Stimulated activated CD8-positive, alpha-beta memory T cell treated with anti-CD3 and anti-CD28 coated beads, Interleukin-12 subunit alpha, Interleukin-12 subunit beta, amount 100 ng/mL, for 4 hours (primary cell): Measurements from ENCODE around the gene HSP90B1.
A peak's percentile ranks its signal among the peaks of the same experiment; 100 is the strongest.

ENCODE experiments used
- DNase-seq: peaks from one replicate; pipeline ENCODE4 v3.0.0-alpha.2; 2020; ENCODE audit warnings: low read depth

HSP90B1 gene

GRCh38 chr12:103929784-103930033, 501 bp upstream of the HSP90B1 start:
- DNase-seq: no peak

DNA sequence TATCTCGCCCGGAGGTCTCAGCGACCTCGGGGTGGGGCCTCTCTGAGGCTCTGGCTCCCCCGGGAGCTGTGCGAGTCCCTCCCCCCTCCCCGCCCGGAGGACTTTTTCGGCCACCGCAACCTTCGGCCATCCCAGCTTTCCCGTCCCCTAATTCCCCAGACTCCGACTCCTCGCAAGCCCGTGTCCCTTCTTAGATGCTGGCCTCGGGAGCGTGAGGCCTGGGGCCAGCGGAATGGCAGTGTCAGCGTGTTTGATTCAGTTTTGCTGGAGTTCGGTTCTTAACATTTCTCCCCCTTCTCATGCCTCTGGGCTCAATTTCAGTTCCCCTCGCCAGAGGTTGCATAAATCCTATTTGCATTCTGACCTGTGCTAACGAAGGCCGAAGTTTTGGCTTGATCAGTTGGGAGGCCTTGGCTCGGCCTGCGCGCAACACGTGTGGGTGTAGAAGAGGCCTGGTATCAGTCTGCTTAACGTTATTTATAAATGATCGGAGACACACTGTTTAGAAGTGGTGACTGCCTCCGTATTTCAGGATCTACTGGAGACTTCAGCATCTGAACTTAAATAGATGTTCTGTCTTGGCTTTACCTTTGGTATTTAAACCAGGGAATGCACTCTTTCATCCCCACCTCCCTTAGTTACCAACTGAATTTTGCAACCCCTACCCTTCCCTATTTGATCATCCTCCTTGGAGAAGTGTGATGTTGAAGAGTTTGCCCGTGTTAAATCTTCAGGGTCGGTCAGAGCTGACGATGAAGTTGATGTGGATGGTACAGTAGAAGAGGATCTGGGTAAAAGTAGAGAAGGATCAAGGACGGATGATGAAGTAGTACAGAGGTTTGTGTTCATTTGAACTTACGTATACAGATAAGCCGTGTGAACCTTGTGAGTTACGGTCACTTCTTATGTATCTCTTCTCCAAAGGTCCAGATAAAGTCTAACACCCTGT, 851 bp downstream of the HSP90B1 start:
- DNase-seq: peak; percentile 13

GRCh38 chr12:103933237-103933636, 3.0 kb downstream of the HSP90B1 start:
- no peak for DNase-seq

DNA sequence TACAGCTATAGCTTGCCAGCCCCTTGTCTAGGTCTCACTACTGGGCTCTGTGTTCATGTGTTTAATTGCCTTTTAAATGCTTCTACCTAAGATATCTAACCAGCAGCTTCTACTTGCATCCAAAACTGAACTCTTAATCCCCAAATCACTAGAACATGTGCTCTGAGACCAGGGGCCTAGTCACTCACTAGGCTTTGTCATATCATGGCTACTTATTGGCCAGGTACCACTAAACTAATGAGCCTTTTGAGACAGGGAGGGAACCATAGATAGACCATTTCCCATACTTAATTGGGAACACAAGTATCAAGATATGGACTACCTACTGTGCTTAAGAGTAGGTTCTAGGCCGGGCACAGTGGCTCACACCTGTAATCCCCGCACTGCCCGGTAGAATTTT, 6.5 kb downstream of the HSP90B1 start:
- DNase-seq: no peak

DNA sequence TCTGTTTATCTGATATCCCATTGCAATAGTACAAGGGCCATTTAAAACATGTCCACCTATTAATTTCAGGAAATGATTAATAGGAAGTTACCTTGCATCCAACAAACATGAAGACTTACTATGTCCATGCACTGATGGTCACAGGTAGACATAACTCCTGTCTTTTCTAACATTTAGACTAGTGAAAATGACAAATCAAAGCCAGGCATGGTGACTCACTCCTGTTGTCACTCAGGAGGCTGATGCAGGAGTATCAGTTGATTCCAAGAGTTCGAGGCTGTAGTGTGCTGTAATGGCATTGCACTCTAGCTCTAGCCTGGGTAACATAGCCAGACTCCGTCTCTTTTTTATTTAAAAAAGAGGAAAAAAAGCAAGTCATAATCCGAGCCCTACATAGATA, 14.8 kb downstream of the HSP90B1 start:
- no peak for DNase-seq

DNA sequence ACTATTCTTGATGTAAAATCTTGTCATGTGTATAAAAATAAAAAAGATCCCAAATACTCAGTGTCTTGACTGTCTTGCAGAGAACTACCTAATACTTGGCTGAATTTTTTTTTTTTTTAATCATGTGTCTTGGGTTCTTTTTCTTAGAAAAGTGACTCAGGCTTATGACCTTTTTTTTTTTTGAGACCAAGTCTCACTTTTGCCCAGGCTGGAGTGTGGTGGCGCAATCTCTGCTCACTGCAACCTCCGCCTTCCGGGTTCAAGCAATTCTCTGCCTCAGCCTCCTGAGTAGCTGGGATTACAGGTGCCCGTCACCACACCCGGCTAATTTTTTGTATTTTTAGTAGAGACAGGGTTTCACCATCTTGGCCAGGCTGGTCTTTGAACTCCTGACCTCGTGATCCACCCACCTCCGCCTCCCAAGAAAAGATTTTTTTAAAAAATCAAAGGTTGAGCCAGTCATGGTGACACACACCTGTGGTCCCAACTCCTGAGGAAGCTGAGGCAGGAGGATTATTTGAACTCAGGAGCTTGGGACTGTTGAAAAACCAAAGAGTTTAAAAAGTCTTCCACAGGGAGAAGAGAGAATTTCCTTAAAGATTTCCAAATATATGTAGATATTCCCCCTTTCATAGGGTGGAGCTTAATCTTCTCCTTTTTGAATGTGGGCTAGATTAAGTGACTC, 17.8 kb downstream of the HSP90B1 start:
- DNase-seq: no peak

DNA sequence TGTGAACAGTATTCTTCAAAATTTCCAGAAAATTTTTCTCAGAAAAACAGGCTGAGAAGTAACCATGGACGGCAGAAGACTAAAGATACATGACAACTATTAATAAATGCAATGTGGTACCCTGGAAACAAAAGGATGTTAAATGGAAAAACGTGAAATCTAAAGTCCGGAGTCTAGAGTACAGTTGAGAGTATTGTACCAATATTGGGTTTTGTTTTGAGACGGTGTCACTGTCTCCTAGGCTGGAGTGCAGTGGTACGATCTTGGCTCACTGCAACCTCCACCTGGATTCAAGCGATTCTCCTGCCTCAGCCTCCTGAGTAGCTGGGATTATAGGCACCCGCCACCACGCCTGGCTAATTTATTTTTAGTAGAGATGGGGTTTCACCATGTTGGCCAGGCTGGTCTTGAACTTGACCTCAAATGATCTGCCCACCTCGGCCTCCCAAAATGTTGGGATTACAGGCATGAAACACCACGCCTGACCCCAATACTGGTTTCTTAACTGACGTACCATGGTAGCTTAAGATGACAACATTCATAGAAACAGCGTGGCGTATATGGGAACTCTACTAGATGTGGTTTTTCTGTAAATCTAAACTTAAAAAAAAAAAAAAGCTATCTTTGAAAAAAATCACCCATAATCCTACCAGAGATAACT, 18.7 kb downstream of the HSP90B1 start:
- DNase-seq: no peak

DNA sequence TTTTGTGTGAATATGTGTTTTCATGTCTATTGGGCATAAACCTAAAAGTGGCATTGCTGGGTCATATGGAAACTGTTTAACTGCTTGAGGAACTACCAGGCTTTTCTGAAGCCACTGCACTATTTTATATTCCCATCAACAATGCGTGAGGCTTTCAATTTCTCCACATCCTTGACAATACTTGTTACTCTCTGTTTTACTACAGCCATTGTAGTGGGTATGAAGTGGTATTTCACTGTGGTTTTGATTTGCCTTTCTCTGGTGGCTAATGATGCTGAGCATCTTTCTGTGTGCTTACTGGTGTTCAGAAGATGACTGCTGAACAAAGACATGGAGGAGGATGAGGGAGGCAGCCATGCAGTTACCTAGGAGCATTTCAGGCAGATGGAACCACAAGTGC, 22.3 kb downstream of the HSP90B1 start:
- DNase-seq: no peak

DNA sequence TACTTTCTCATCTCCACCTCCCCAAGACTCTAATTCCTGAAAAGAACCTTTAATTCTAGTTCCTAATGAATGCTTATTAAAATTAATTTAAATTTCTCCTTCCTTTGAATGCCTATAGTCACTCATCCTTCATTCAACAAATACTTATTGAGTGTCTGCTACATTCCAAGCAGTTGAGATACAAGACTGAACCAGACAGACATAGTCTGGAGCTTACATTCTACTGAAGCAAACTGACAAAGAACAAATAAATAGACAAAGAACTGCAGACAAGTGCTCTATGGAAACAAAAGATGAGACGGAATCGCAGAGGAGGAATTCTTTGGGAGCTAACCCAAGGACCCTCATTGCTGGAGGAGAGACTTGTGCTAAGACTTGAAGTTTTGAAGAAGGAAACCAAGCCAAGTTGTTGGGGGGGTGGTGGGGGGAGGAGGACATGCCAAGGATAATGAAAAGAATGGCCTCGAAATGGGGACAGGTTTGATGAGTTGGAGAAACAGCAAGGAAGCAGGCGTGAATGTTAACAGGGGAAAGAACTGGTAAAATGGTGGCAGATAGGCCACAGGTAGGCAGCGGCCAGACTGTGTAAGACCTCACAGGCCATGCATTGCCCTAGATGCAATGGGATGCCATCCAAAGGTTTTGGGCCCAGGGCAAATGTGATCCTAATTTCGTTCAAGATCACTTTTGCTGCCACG, 25.8 kb downstream of the HSP90B1 start:
- no peak for DNase-seq

DNA sequence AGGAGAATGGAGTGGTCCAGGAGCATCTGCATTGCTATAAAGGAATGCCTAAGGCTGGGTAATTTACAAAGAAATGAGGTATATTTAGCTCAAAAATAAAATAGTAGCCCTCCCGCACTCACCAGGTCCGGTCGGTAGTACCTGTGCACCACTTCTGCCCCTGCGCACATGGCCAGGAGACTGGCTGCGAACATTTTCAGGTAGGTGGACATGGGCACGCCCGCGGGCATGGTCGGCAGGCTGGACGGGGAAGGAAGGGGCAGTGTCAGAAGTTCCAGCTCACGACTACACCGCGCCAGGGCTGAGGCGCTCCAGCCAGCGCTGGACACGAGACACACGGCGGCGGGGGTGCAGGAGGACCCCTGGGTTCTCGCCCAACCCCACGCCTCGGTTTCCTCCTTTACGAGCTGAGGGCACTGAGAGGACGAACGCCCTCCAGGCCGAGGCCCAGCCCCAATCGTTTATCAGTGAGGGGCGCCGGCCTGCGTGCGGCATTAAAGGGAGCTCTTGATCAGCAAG, 26.4 kb downstream of the HSP90B1 start:
- DNase-seq: no peak

- no peak for DNase-seq
Measured at GRCh38 chr12:103957865-103958388, 27.7 kb downstream of the HSP90B1 start.

GRCh38 chr12:103958621-103959020, 28.4 kb downstream of the HSP90B1 start:
- DNase-seq: no peak

DNA sequence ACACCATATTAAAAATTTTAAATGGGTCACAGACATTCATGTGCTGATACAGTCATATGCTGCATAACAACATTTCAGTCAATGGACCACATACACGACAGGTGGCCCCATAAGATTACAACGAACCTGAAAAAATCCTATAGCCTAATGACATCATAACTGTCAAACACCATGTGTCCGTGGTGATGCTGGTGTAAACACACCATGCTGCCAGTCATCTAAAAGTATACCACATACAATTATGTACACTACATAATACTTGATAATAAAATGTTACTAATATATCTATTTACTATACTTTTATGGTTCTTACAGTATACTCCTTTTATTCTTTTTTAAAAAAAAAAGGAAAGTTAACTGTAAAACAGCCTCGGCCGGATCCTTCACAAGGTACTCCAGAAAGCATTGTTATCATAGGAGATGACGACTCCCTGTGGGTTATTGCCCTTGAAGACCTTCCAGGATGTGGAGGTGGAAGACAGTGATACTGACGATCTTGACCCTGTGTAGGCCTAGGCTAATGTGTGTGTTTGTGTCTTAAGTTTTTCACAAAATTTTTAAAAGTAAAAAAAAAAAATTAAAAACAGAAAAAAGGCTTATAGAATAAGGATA, 30.5 kb downstream of the HSP90B1 start:
- no peak for DNase-seq

GRCh38 chr12:103962493-103962892, 32.3 kb downstream of the HSP90B1 start:
- DNase-seq: no peak

DNA sequence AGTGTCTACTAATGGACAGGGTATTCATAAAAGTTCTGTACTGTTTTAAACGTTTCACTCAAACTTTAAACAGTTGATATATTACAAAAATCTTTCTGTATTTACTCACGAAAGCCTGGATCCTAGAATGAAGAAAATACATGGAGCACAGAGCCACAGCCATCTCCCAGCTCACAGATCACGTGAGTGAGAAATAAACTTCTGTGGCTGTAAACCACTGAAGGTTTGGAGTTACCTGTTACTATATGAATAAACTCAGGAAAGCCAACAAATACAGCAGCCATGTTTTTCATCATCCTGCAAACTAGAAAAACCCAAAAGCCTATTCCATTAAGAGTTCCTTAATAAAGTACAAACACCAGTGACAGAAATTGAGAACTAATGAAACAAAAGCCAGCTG, 34.6 kb downstream of the HSP90B1 start:
- no peak for DNase-seq

DNA sequence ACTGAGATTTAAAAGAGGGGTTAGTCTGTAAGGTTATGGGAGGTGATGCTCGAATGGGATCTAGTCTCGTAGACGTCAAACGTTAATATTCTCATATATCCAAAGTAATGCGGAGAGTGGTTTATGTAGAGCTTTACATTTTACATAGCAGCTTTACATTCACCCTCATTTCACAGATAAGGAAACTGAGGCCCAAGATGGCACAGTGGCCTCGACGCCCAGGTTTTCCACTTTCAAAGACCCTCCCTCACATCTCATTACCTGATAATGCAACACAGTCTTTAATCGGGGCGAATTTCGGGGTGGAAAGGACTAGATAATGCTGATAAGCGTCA, 35.0 kb downstream of the HSP90B1 start:
- DNase-seq: no peak

DNA sequence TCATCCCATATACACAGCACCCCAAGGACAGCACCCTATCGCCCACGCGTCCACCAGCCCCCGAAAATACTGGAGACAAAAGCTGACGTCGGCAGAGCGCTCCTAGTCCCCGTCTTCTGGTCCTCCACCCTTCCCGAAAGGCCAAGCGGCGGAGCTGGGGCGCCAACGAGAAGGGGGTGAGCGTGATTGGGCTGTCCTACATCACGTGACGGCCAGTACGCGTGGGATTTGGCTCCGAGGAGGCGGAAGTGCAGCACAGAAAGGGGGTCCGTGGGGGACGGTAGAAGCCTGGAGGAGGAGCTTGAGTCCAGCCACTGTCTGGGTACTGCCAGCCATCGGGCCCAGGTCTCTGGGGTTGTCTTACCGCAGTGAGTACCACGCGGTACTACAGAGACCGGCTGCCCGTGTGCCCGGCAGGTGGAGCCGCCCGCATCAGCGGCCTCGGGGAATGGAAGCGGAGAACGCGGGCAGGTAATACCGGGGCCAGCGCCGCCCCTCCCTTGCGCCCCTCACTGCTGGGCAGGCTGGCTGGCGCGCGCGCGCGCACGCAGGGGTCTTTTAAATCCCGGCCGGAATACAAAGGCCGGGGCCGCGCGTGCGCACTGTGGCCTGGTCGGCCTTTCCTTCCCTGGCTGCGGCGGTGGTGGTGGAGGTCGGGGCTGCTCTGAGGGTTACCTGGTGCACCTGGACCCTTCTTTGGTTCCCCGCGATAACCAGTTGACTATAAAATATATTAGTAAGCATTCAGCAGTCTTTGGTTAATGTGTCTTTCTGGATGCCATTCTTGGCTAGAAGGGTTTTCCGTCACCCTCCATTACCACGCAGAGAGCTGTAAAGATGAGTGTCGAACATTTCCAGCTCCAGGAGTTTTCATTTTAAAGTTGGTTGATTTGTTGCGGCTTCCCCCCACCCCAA, 35.6 kb downstream of the HSP90B1 start, which contains the start of gene TDG:
Gene TDG (plus strand): TSS at position 283 of the 915 bp plus-strand sequence. CDS start 166 bp downstream, at position 449.
- DNase-seq: peak; percentile 93

DNA sequence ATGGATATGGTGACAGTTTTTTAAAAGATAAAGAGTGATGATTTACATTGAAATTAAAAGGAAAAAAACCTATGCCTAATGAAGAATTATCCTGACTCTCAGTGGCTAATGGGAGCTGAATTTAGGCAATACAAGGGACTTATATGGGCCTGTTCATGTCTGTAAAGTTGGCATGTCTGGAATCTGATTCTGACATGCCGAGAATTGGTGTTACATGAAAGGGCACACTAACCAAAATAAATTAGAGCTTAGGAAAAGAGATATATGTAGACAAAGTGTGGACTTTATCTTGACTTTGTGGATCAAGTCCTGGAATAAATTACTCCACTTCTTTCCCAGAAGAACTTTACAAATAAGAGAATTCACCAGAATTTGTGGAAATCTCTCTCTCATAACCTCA, 36.5 kb downstream of the HSP90B1 start:
- DNase-seq: no peak

DNA sequence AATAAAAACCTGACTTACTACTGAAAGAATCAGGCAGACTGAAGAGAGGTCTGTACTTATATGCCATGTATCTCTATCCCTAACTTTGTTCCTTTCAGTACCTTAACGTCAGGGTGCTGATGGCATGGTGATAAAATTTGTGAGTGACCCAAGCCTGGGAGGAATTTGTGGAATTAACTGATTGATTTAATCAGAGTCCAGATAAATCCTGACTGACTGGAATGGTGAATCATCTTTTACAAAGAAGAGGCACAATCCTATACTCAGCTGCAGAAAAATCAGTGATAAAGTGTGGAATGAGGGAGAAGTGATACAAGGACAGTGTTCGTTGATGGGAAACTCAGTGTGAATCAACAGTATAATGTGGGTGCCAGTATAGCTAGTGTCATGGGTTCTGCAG, 39.2 kb downstream of the HSP90B1 start:
- no peak for DNase-seq

GRCh38 chr12:103973909-103974308, 43.7 kb downstream of the HSP90B1 start:
- DNase-seq: no peak

DNA sequence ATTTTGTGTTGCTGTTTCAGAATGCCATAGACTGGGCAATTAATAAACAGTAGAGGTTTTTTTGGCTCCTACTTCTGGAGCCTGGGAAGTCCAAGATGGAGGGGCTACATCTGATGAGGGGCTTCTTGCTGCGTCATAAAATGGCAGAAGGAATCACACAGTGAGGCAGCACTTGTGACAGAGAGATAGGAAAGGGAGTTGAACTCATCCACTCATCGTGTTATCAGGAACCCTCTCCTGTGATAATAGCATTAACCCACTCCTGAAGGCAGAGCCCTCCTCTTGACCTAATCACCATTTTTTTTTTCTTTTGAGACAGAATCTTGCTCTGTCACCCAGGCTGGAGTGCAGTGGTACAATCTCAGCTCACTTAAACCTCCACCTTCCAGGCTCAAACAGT, 45.2 kb downstream of the HSP90B1 start:
- DNase-seq: no peak
